Measurements from ENCODE around the gene SDHA.

DNA sequence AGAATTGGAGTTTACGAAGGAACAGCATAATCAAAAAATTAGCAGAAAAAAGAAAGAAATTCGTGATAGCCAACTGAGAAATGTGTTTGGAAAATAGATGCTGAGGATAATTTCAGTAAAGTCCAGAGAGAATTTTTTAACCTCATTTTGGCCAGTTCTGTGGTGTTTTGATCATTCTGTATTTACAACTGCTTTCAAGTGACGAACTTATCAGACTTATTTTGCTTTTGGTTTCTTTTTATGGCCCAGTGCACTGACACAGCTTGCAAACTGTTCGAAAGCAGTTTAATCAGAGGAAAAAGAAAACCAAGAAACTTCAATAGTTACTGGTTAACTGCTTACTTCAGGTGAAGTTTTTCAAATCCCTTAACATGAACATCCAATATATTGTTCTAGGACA is 1.9 kb downstream of the SDHA start:
- TF ChIP-seq, protein P1, sequence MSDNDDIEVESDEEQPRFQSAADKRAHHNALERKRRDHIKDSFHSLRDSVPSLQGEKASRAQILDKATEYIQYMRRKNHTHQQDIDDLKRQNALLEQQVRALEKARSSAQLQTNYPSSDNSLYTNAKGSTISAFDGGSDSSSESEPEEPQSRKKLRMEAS (IDR thresholded peaks at IDR 0.05), result no peak
- TF ChIP-seq EP300 (IDR thresholded peaks at IDR 0.05; ENCODE audit: borderline replicate concordance) (no peak), YY1 (IDR thresholded peaks at IDR 0.05; ENCODE audit: low read depth) (no peak), RAD21 (IDR thresholded peaks at IDR 0.05; ENCODE audit: low read depth) (no peak), TEAD4 (IDR thresholded peaks at IDR 0.05) (no peak), CREB1 (IDR thresholded peaks at IDR 0.05; ENCODE audit: low read depth) (no peak), CEBPB (IDR thresholded peaks at IDR 0.05) (no peak), TAF1 (IDR thresholded peaks at IDR 0.05; ENCODE audit: low read depth) (no peak), FOXM1 (IDR thresholded peaks at IDR 0.05; ENCODE audit: borderline replicate concordance, low read depth) (no peak), ZBTB7A (IDR thresholded peaks at IDR 0.05; ENCODE audit: low read depth) (no peak)
- TF ChIP-seq, protein P2, sequence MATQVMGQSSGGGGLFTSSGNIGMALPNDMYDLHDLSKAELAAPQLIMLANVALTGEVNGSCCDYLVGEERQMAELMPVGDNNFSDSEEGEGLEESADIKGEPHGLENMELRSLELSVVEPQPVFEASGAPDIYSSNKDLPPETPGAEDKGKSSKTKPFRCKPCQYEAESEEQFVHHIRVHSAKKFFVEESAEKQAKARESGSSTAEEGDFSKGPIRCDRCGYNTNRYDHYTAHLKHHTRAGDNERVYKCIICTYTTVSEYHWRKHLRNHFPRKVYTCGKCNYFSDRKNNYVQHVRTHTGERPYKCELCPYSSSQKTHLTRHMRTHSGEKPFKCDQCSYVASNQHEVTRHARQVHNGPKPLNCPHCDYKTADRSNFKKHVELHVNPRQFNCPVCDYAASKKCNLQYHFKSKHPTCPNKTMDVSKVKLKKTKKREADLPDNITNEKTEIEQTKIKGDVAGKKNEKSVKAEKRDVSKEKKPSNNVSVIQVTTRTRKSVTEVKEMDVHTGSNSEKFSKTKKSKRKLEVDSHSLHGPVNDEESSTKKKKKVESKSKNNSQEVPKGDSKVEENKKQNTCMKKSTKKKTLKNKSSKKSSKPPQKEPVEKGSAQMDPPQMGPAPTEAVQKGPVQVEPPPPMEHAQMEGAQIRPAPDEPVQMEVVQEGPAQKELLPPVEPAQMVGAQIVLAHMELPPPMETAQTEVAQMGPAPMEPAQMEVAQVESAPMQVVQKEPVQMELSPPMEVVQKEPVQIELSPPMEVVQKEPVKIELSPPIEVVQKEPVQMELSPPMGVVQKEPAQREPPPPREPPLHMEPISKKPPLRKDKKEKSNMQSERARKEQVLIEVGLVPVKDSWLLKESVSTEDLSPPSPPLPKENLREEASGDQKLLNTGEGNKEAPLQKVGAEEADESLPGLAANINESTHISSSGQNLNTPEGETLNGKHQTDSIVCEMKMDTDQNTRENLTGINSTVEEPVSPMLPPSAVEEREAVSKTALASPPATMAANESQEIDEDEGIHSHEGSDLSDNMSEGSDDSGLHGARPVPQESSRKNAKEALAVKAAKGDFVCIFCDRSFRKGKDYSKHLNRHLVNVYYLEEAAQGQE (IDR thresholded peaks at IDR 0.05; ENCODE audit: low read depth), result no peak
